HG03025 (cell line): ENCODE results near the gene OLIG3.

Experiments
- ATAC-seq: cut with Tn5 transposase; IDR thresholded peaks from one replicate; pipeline ENCODE4 v1.9.1; 2021; ENCODE audit warnings: mild to moderate bottlenecking, moderate library complexity; ENCODE audit not compliant: unreplicated experiment, low FRiP score

Gene OLIG3

GRCh38 chr6:137494281-137494987 lies at the start of gene OLIG3:
OLIG3 (minus strand) TSS chr6:137494394; CDS start chr6:137494170, 224 bp downstream.
- no peak for ATAC-seq

DNA sequence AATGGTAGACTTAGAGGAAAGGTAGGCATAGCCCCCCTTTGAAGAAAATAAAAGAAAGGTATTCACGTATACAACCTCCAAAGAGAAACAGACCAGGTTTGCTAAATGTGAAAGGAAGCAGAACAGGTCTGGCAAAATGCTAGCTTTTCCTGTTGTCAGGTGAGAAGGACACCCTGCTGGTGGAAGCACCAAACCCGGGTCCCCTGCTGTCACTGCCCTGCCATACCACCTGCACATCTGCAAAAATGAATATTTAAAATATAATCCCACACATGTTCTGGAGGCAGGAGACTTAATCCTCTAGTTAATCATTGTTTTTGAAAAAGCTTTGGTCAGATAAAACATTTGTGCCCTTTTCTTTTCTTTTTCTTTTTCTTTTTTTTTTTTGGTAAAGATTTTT lies 48.9 kb upstream of the OLIG3 start:
- ATAC-seq, result no peak

- no peak for ATAC-seq
Measured at GRCh38 chr6:137542713-137543112, 48.5 kb upstream of the OLIG3 start.

GRCh38 chr6:137541534-137542063 lies 47.4 kb upstream of the OLIG3 start:
- no peak for ATAC-seq

- no peak for ATAC-seq
Measured at GRCh38 chr6:137536104-137536773, 42.0 kb upstream of the OLIG3 start.

DNA sequence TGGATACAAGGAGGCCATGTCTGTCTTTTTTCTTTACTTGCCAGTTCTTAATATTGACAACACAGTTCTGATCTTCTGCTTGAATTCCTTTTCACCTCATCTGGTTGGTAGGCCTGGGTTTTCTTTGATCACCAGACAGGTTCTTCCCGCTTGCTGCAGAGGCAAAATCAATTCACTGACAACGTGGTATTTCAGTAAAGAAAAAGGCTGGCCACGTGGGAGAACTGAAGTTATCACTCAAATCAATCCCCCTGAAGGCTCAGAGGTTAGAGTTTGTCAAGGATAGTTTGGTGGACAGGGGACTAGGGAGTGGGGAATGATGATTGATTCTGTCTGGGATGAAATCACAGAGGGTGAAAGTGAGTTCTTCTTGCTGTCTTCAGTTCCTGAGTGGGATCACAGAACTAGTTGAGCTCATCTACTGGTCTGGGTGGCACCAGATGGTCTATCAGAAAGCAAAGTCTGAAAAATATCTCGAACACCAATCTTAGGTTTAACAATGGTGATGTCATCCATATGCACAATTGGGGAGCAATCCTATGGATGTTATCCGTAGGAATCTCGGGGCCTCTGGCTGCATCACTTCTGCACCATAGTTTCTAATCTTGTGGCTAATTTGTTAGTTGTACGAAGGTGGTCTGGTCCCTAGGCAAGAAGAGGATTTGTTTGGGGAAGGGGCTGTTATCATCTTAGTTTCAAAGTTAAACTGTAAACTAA lies 37.3 kb upstream of the OLIG3 start:
- ATAC-seq, result no peak

DNA sequence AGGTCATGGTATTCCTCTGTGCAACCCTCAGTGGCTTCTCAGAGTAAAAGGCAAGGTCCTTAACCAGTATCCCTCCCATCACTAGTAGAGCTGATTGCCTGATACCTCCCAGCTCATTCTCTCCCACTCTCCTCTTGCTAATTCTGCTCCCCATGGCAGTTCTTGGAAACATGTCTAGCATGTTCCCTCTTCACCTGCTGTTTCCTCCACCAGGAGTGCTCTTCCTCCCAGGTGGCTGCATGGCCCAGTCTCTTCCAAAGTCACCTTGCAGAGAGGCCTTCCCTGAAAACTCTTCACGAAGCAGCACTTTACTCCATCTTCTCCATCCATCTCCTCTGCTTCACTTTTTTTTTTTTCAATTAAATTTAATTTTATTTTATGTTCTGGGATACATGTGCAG lies 36.2 kb upstream of the OLIG3 start:
- ATAC-seq, result no peak

DNA sequence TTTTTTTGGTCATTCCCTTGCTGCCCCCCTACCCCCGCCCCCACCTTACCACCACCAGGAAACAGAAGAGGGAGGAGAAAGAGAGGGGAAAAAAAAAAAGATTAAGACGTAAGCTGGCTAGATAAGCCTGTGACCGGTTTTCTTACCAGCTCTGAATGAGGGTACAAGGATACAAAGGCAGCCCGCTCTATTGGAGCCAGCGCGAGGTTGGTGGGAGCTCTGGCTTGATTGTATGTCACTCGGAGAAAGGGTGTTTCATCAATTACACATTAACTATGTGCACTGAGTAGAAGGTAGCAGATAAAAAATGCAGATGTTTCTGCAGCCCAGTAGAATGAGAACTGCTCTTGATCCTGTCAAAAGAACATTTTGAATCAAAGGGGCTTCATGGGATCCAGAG lies 28.6 kb upstream of the OLIG3 start:
- ATAC-seq, result no peak

DNA sequence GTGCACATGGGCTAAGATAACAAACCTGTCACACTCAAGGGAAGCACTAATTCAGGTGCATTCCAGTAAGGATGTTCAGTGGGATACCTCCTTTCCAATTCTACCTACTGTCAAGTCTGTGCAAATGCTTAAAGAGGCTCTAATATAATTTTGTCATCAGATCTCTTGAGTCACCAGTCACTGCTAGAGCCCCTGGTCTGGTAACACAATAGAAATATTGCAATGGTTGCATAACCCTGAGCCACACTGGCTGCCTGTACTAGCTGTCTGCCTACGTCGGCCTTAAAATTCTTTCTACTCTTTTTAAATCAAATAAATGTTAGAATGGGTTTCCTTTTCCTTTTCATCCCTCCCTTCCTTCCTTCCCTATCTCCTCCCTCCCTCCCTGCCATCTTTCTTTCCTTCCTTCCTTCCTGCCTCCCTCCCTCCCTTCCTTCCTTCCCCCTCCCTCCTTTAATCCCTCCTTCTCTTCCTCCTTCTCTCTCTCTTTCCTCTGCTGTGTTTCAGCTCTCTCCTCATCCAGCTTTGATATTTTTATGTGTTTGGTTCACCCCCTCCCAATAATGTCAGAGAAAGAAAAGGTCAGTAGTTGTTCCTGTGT lies 28.1 kb upstream of the OLIG3 start:
- no peak for ATAC-seq

DNA sequence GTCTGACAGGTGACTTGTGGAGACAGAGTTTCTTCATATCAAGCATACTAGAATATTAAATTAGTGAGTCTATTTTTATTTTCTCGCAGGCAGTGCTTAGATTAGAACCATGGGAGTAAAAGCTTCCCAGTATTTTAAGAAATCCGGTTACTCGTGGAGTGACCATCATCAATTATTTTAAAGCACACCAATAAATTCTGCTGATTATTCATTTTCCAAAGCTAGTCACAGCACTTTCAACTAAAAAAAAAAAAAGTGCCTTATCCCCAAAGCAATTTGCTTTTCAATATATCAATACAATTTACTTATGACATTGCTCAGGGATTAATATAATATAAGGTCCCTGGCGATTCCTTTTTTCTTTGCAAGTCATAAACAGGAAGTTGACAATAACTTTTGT lies 26.3 kb upstream of the OLIG3 start:
- no peak for ATAC-seq

- ATAC-seq, result no peak
Measured at GRCh38 chr6:137519629-137520176, 25.5 kb upstream of the OLIG3 start.

- ATAC-seq, result no peak
Measured at GRCh38 chr6:137518386-137518983, 24.3 kb upstream of the OLIG3 start.

GRCh38 chr6:137514418-137514817 lies 20.2 kb upstream of the OLIG3 start:
- ATAC-seq, result no peak

DNA sequence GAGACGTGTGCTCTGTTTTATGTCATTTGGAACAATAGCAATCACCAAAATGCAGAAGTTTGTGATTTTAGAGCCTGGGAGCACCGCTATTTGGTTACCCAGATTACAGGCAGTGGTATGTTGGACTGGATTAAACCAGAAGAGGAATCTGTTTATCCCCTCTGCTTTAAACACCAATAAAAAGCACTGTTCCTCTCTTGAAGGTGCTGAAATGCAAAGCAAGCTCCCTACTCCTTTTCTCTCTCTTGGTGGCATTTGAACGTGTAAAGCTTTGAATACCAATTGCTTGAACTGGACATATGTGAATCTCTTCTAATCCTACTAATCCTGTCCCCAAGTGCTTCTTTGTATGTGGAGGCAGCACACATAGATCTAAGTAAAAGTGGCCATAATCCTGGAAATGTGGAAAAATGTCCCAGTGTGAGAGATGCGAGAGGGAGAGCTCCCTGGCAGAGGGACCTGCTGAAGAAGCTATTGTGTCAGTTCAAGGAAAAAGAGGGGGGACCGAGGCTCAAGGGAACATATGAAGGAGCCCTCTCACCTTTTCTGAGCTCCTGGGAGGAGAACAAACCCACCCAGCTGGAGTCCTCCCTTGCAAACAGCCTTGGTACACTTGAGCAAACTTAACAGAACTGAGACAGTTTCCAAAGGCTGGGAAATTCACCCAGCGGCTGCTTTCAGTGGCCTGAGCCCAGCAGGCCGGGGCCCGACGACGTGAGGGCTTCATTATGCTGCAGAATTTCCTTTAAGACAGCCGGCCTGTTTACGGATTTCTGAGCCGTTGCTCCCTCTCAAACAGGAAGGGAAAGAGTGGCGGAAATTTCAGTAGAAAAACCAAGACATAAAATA lies 18.8 kb upstream of the OLIG3 start:
- ATAC-seq, result no peak

DNA sequence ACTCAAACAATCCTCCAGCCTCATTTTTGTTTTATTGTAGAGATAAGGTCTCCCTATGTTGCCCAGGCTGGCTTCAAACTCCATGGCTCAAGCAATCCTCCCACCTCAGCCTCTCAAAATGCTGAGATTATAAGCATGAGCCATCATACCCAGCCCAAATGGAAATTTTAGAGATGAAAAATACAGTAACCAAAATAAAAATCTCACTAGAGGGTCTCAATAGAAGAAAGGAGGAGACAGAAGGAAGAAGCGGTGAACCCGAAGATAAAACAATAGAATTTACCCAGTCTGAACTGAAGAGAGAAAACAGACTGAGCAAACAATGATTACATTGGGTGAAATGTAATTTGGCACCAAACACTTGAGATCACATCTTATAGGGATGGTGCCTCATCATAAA lies 16.7 kb upstream of the OLIG3 start:
- no peak for ATAC-seq

- no peak for ATAC-seq
Measured at GRCh38 chr6:137498481-137499190, 4.4 kb upstream of the OLIG3 start.

DNA sequence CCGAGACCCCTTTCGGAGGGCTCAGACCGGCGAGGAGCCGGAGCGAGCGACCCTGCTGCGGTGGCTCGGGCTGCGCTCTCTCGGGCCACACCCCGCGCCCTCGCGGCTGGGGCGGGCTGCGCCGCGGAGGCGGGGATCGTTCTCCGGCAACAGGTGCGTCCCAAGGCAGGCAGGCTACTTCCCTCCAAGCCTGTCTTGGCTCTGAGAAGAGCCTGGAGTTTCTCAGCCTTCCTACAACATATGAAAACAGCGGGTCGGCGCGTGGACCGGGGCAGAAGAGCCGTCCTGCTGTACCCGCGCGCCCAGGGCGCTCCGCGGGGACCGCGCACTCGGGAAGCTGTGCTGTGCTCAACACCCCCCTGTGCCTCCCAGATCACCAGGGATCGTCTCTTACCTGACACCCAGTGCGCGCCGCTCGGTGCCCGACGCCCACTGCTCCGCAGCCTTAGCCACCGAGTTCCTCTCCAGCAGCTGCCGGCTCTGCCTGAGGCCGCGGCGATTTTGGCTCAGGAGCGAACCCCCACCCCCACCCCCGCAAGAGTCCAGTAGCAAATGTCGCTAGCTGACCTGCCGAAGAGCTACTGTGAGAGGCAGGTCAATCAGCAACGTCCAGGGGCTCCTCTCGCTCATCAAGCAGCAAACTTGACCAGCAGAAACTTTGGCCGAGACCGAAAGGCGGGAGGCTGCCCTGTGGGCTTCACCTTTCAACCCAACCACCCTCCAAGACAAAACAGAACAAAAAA lies 3.7 kb upstream of the OLIG3 start:
- no peak for ATAC-seq
